GM12878 (cell line): Measurements from ENCODE around the gene APLN. TPM values are rescaled to one million over a fixed set of nuclear protein-coding genes. Genes with fewer than 3 reads are reported as not detected.

ENCODE experiments used
- ATAC-seq: fragments of 200-7000 bp; cut with Tn5 transposase; 3 replicates; pipeline ENCODE4 v1.9.1; 2020; ENCODE audit warnings: mild to moderate bottlenecking, moderate library complexity
- BruUV-seq: library from RNA; stranded (reverse); fragments of 400-500 nt; replicated peaks from 2 replicates; lab custom pipeline; 2021; lab: Mats Ljungman, UMichigan
- CTCF ChIA-PET: fragments of 300-600 bp; sonication (Branson Sonifier 250); formaldehyde crosslinking; extraction: SDS; loops from one replicate; lab custom pipeline; 2021; ENCODE audit warnings: inconsistent platforms; lab: Yijun Ruan, JAX
- POLR2A ChIA-PET: fragments of 350-600 bp; formaldehyde crosslinking; extraction: SDS; loops from one replicate; lab custom pipeline; 2021; ENCODE audit warnings: inconsistent platforms; lab: Charles Lee
- RAD21 ChIA-PET: fragments of 300-600 bp; sonication (Branson Sonifier 250); formaldehyde crosslinking; loops from one replicate; lab custom pipeline; 2023; ENCODE audit warnings: antibody characterized with exemption; ENCODE audit not compliant: unreplicated experiment; lab: Charles Lee
- SMC1A ChIA-PET: fragments of 300-600 bp; sonication (Branson Sonifier 250); formaldehyde crosslinking; loops from one replicate; lab custom pipeline; 2023; ENCODE audit not compliant: unreplicated experiment, uncharacterized antibody; lab: Charles Lee
- DNase-seq: peaks from one replicate; pipeline ENCODE4 v3.0.0-alpha.2; 2011; ENCODE audit warnings: low read depth, low spot score
- FAIRE-seq: peaks from 3 replicates; lab custom pipeline; 2011; peaks lifted over from hg19 to GRCh38; lab: Jason Lieb, UNC
- H2AFZ ChIP-seq: 2 replicates; pipeline ENCODE4 v1.6.0; 2011; ENCODE audit warnings: low read depth, low read length, control low read depth; ENCODE audit not compliant: control insufficient read depth
- H3K27ac ChIP-seq: 2 replicates; pipeline ENCODE4 v1.5.1; 2011; ENCODE audit warnings: control low read depth; ENCODE audit not compliant: control insufficient read depth, insufficient read depth
- H3K27me3 ChIP-seq, 2 experiments: replicated peaks in 1 of 2; 2 replicates each; pipeline versions ENCODE4 v1.6.0 to v1.6.1; 2011; ENCODE audit warnings: low read length in 1 of 2; ENCODE audit not compliant: control insufficient read depth in 2 of 2, insufficient read depth in 2 of 2
- H3K36me3 ChIP-seq, 2 experiments: 2 replicates each; pipeline ENCODE4 v1.5.1; 2011; ENCODE audit warnings: low read length in 1 of 2; ENCODE audit not compliant: control insufficient read depth in 2 of 2, insufficient read depth in 2 of 2
- H3K4me1 ChIP-seq: 2 replicates; pipeline ENCODE4 v1.6.1; 2011; ENCODE audit warnings: mild to moderate bottlenecking, low read length, moderate library complexity, mixed read lengths; ENCODE audit not compliant: control insufficient read depth, insufficient read depth
- H3K4me2 ChIP-seq: 2 replicates; pipeline ENCODE4 v1.6.0; 2011; ENCODE audit warnings: control low read depth; ENCODE audit not compliant: control insufficient read depth, insufficient read depth
- H3K4me3 ChIP-seq: fragments of 200-600 bp; sonication (generic); 2 replicates; pipeline ENCODE4 v1.5.1; 2016
- H3K79me2 ChIP-seq: 2 replicates; pipeline ENCODE4 v1.6.0; 2011; ENCODE audit warnings: low read length; ENCODE audit not compliant: control insufficient read depth, insufficient read depth
- H3K9ac ChIP-seq: 2 replicates; pipeline ENCODE4 v1.8.0; 2011; ENCODE audit warnings: low read length, control low read depth, mixed read lengths; ENCODE audit not compliant: control insufficient read depth, insufficient read depth
- H3K9me3 ChIP-seq: replicated peaks from 3 replicates; pipeline ENCODE4 v1.5.1; 2011; ENCODE audit warnings: mild to moderate bottlenecking, low read length; ENCODE audit not compliant: control insufficient read depth, insufficient read depth
- H4K20me1 ChIP-seq: 2 replicates; pipeline ENCODE4 v1.6.0; 2011; ENCODE audit not compliant: control insufficient read depth, insufficient read depth
- EP300 ChIP-seq, 2 experiments: fragments of 150-350 bp in 1 of 2; IDR thresholded peaks; 2 replicates each; pipeline ENCODE4 v1.6.1; 2011 to 2012; ENCODE audit warnings: low read depth in 2 of 2, low read length in 2 of 2, borderline replicate concordance in 1 of 2, improper control_type of control experiment in 1 of 2, inconsistent platforms in 1 of 2; ENCODE audit not compliant: control insufficient read depth in 1 of 2
- JUNB ChIP-seq: IDR thresholded peaks from 2 replicates; pipeline ENCODE4 v1.6.1; 2016; ENCODE audit warnings: antibody characterized with exemption, mild to moderate bottlenecking
- KAT2A ChIP-seq: conservative IDR thresholded peaks from 2 replicates; pipeline ENCODE4 v1.6.1; 2011; ENCODE audit warnings: low read depth, low read length; ENCODE audit not compliant: control insufficient read depth
- KDM1A ChIP-seq: fragments of 200-600 bp; sonication (generic); IDR thresholded peaks from 2 replicates; pipeline ENCODE4 v1.6.1; 2016; ENCODE audit warnings: borderline replicate concordance
- MAX ChIP-seq: IDR thresholded peaks from 2 replicates; pipeline ENCODE4 v1.6.1; 2012; ENCODE audit warnings: low read depth, low read length, improper control_type of control experiment
- MTA3 ChIP-seq: IDR thresholded peaks from 2 replicates; pipeline ENCODE4 v1.6.1; 2012; ENCODE audit warnings: low read length, inconsistent platforms, borderline replicate concordance
- NR2C1 ChIP-seq: fragments of 450-650 bp; IDR thresholded peaks from 2 replicates; pipeline ENCODE4 v1.6.1; 2017; ENCODE audit warnings: antibody characterized with exemption, mild to moderate bottlenecking, moderate library complexity
- POLR2AphosphoS5 ChIP-seq: IDR thresholded peaks from 2 replicates; pipeline ENCODE4 v1.6.1; 2011; ENCODE audit warnings: mild to moderate bottlenecking, low read length, inconsistent platforms
- RBBP5 ChIP-seq: fragments of 200-600 bp; sonication (generic); conservative IDR thresholded peaks from 2 replicates; pipeline ENCODE4 v1.6.1; 2016
- RELB ChIP-seq: fragments of 450-650 bp; IDR thresholded peaks from 2 replicates; pipeline ENCODE4 v1.6.1; 2017; ENCODE audit warnings: low read depth, mild to moderate bottlenecking, moderate library complexity
- REST ChIP-seq: IDR thresholded peaks from 2 replicates; pipeline ENCODE4 v1.6.1; 2012; ENCODE audit warnings: mild to moderate bottlenecking, low read depth, low read length
- RUNX3 ChIP-seq: IDR thresholded peaks from 2 replicates; pipeline ENCODE4 v1.6.1; 2012; ENCODE audit warnings: low read length, inconsistent platforms
- SIX5 ChIP-seq: IDR thresholded peaks from 2 replicates; pipeline ENCODE4 v1.6.1; 2011; ENCODE audit warnings: mild to moderate bottlenecking, low read depth, low read length, moderate library complexity; ENCODE audit not compliant: severe bottlenecking
- SMAD1 ChIP-seq: fragments of 450-650 bp; IDR thresholded peaks from 2 replicates; pipeline ENCODE4 v1.6.1; 2018; ENCODE audit warnings: mild to moderate bottlenecking, low read depth; ENCODE audit not compliant: partially characterized antibody
- SMC3 ChIP-seq: IDR thresholded peaks from 2 replicates; pipeline ENCODE4 v1.6.1; 2011; ENCODE audit warnings: low read length, improper control_type of control experiment, borderline replicate concordance
- SREBF1 ChIP-seq: IDR thresholded peaks from 2 replicates; pipeline ENCODE4 v1.6.1; 2012; ENCODE audit warnings: mild to moderate bottlenecking, low read length
- ZBED1 ChIP-seq: IDR thresholded peaks from 2 replicates; pipeline ENCODE4 v1.6.1; 2016; ENCODE audit warnings: borderline replicate concordance
- ZZZ3 ChIP-seq: IDR thresholded peaks from 2 replicates; pipeline ENCODE4 v1.6.1; 2011; ENCODE audit warnings: low read depth; ENCODE audit not compliant: control insufficient read depth, insufficient read length
- WGBS: methylation state at CpG from one replicate; pipeline ENCODE4 v1.1.6; 2016; ENCODE audit warnings: low lambda C conversion rate; ENCODE audit not compliant: insufficient replicate concordance, insufficient coverage; ENCODE audit errors: missing lambda C conversion rate; 5-methylcytosine and 5-hydroxymethylcytosine counted together
- in situ Hi-C: fragments of 300-500 bp; cut with MboI; formaldehyde crosslinking; loops from 9 replicates; pipeline ENCODE4 v1.14.3; 2018; ENCODE audit warnings: mixed read lengths
- intact Hi-C: fragments of 100-400 bp; cut with micrococcal nuclease; formaldehyde crosslinking; loops from one replicate; pipeline ENCODE4 v1.14.2; 2022; ENCODE audit not compliant: unreplicated experiment
- polyA plus RNA-seq, 11 experiments: library from polyadenylated mRNA; depleted of rRNA in 4 of 11; unstranded in 6 of 11; stranded (reverse) in 5 of 11; fragments of >200 nt; fragmentation: Nextera tagmentation in 4 of 11; fragmentation: Illumina TruSeq in 1 of 11; extraction: Ambion mirVana in 4 of 11; extraction: Trizol in 1 of 11; gene quantifications; 1 replicate in 1 of 11; 2 replicates in 10 of 11; pipeline versions ENCODE4 v1.2.1 to v1.2.3, GENCODE V29; 2011 to 2016; ENCODE audit warnings: inconsistent platforms in 2 of 11, missing spikeins in 2 of 11, low read depth in 1 of 11
- total RNA-seq, 4 experiments: library from RNA; depleted of rRNA in 3 of 4; stranded (reverse); fragments of >200 nt in 3 of 4; fragmentation: Illumina TruSeq in 1 of 4; extraction: Trizol in 1 of 4; gene quantifications; 2 replicates each; pipeline versions ENCODE4 v1.2.1 to v1.2.3, GENCODE V29; 2013 to 2021

Gene APLN
- total and polyA plus RNA-seq, 10 of the 15 experiments (the other 5 are each of a cell fraction or from before 2014, with no cell fraction given), result 0.31 TPM; not detected in 9

- Histone ChIP-seq H3K36me3 (no peaks in the 10 kb centered on the region), H3K27ac (no peak overlapping the region), H4K20me1 (no peaks in the 10 kb centered on the region; the same call in 1 of the 2 replicates), H3K4me1 (no peaks in the 10 kb centered on the region), H3K4me3 (no peak overlapping the region), H3K9me3 (no peaks in the 10 kb centered on the region), H3K4me2 (no peak overlapping the region), H2AFZ (no peak overlapping the region), H3K9ac (no peak overlapping the region), H3K79me2 (no peaks in the 10 kb centered on the region), H3K27me3 (no peaks in the 10 kb centered on the region; a peak in 1 of 4 replicates)
- intact Hi-C loops (no loop called here), in situ Hi-C loops (loop anchor here (25.0 kb wide), 2 partner anchors 450 to 575 kb away; no protein-coding TSS in a partner anchor)
- WGBS, result 85% methylated on average over 2 of the region's 2 CpGs
- TF ChIP-seq SMAD1 (no peak), KDM1A (no peak), MAX (no peak), JUNB (no peak), SREBF1 (no peak), SIX5 (no peak), MTA3 (no peak), EP300 (IDR thresholded peaks at IDR 0.05; ENCODE audit: borderline replicate concordance in 1 of 2, control insufficient read depth in 1 of 2, low read depth in 2 of 2, low read length in 2 of 2) (no peak), SMC3 (no peak), NR2C1 (no peak), ZZZ3 (no peak), KAT2A (no peak), RELB (no peak), RUNX3 (no peak), REST (no peak), ZBED1 (no peak), RBBP5 (no peak), POLR2AphosphoS5 (no peak)
- CTCF ChIA-PET, result interaction anchor here (1.1 kb wide), 1 partner anchor 449 kb away, joined by 3 read pairs; no protein-coding TSS in a partner anchor
- no TSS peak for BruUV-seq
- no peak for FAIRE-seq
- ATAC-seq, result no peak
- SMC1A ChIA-PET, result interaction anchor here (1.0 kb wide), 1 partner anchor 285 kb away, joined by 3 read pairs; no protein-coding TSS in a partner anchor
- RAD21 ChIA-PET, result no interaction called here
- no peak for DNase-seq
- POLR2A ChIA-PET, result no interaction called here
These were observed 42.4 kb downstream of the APLN start for GRCh38 chrX:129612396-129612795.
